H9 (cell line): ENCODE measurements around the gene MAP2K2. TPM values are rescaled to one million over a fixed set of nuclear protein-coding genes. Genes with fewer than 3 reads are reported as not detected.

Source experiments
- DNase-seq: peaks from one replicate; pipeline ENCODE4 v3.0.0-alpha.2; 2017
- H2AFZ ChIP-seq: one replicate; pipeline ENCODE4 v1.6.1; 2013; ENCODE audit warnings: mild to moderate bottlenecking, low read length, control low read depth, moderate library complexity
- H2AK5ac ChIP-seq: 2 replicates; pipeline ENCODE4 v1.6.1; 2013; ENCODE audit warnings: low read length, control low read depth, mixed read lengths; ENCODE audit not compliant: insufficient read length
- H2BK120ac ChIP-seq: one replicate; pipeline ENCODE4 v1.6.1; 2013; ENCODE audit warnings: low read depth, mild to moderate bottlenecking, low read length, control low read depth, inconsistent platforms; ENCODE audit not compliant: poor library complexity, severe bottlenecking
- H2BK12ac ChIP-seq: 2 replicates; pipeline ENCODE4 v1.6.1; 2013; ENCODE audit warnings: low read length, control low read depth, mixed read lengths, low read depth; ENCODE audit not compliant: insufficient read length
- H2BK15ac ChIP-seq: 2 replicates; pipeline ENCODE4 v1.6.1; 2013; ENCODE audit warnings: low read depth, low read length, control low read depth
- H2BK20ac ChIP-seq: one replicate; pipeline ENCODE4 v1.6.1; 2013; ENCODE audit warnings: low read depth, mild to moderate bottlenecking, low read length, control low read depth, inconsistent platforms; ENCODE audit not compliant: poor library complexity, severe bottlenecking
- H2BK5ac ChIP-seq: 2 replicates; pipeline ENCODE4 v1.6.1; 2013; ENCODE audit warnings: low read length, control low read depth, mixed read lengths; ENCODE audit not compliant: insufficient read length
- H3K14ac ChIP-seq: 2 replicates; pipeline ENCODE4 v1.6.1; 2013; ENCODE audit warnings: low read length, control low read depth; ENCODE audit not compliant: insufficient read depth
- H3K18ac ChIP-seq: 2 replicates; pipeline ENCODE4 v1.6.1; 2013; ENCODE audit warnings: low read depth, mild to moderate bottlenecking, mixed read lengths, low read length, control low read depth; ENCODE audit not compliant: insufficient read length
- H3K23ac ChIP-seq: 2 replicates; pipeline ENCODE4 v1.6.1; 2013; ENCODE audit warnings: low read length, control low read depth, mixed read lengths, low read depth; ENCODE audit not compliant: insufficient read length
- H3K23me2 ChIP-seq: 2 replicates; pipeline ENCODE4 v1.6.1; 2013; ENCODE audit warnings: low read depth, mild to moderate bottlenecking, mixed read lengths, low read length, control low read depth; ENCODE audit not compliant: insufficient read length, poor library complexity, severe bottlenecking
- H3K27ac ChIP-seq: 2 replicates; pipeline ENCODE4 v1.5.1; 2013; ENCODE audit warnings: low read length, control low read depth, mixed read lengths, low read depth; ENCODE audit not compliant: insufficient read length
- H3K27me3 ChIP-seq: 2 replicates; pipeline ENCODE4 v1.6.1; 2013; ENCODE audit warnings: low read length, control low read depth, inconsistent platforms; ENCODE audit not compliant: insufficient read depth
- H3K4ac ChIP-seq: 2 replicates; pipeline ENCODE4 v1.6.1; 2013; ENCODE audit warnings: low read depth, mild to moderate bottlenecking, control low read depth, inconsistent platforms, low read length, moderate library complexity
- H3K4me1 ChIP-seq: 2 replicates; pipeline ENCODE4 v1.6.1; 2013; ENCODE audit warnings: low read length, control low read depth, inconsistent platforms; ENCODE audit not compliant: insufficient read depth
- H3K4me2 ChIP-seq: 2 replicates; pipeline ENCODE4 v1.6.1; 2013; ENCODE audit warnings: low read length, control low read depth, mixed read lengths; ENCODE audit not compliant: insufficient read length, insufficient read depth
- H3K56ac ChIP-seq: 2 replicates; pipeline ENCODE4 v1.6.1; 2013; ENCODE audit warnings: low read depth, mild to moderate bottlenecking, mixed read lengths, low read length, control low read depth; ENCODE audit not compliant: insufficient read length
- H3K79me1 ChIP-seq: 2 replicates; pipeline ENCODE4 v1.6.1; 2013; ENCODE audit warnings: low read depth, mild to moderate bottlenecking, moderate library complexity, low read length, control low read depth, inconsistent platforms; ENCODE audit not compliant: insufficient read depth, poor library complexity, severe bottlenecking
- H3K79me2 ChIP-seq: 2 replicates; pipeline ENCODE4 v1.6.1; 2013; ENCODE audit warnings: low read length, control low read depth, inconsistent platforms; ENCODE audit not compliant: insufficient read depth
- H3K9ac ChIP-seq: 2 replicates; pipeline ENCODE4 v1.6.1; 2013; ENCODE audit warnings: low read length, control low read depth, mixed read lengths; ENCODE audit not compliant: insufficient read length; ENCODE audit errors: extremely low read depth
- H3K9me3 ChIP-seq: one replicate; pipeline ENCODE4 v1.6.1; 2013; ENCODE audit warnings: low read depth, low read length, inconsistent platforms; ENCODE audit not compliant: control insufficient read depth
- H3T11ph ChIP-seq: one replicate; pipeline ENCODE4 v1.6.1; 2013; ENCODE audit warnings: mild to moderate bottlenecking, low read length, control low read depth, inconsistent platforms
- H4K20me1 ChIP-seq: one replicate; pipeline ENCODE4 v1.6.1; 2013; ENCODE audit not compliant: control insufficient read depth, insufficient read length, insufficient read depth
- H4K5ac ChIP-seq: 2 replicates; pipeline ENCODE4 v1.6.1; 2013; ENCODE audit warnings: low read depth, mild to moderate bottlenecking, mixed read lengths, low read length, control low read depth; ENCODE audit not compliant: insufficient read length
- H4K8ac ChIP-seq: replicated peaks from 2 replicates; pipeline ENCODE4 v1.6.1; 2013; ENCODE audit warnings: low read length, control low read depth, mixed read lengths, low read depth; ENCODE audit not compliant: insufficient read length
- H4K91ac ChIP-seq: 2 replicates; pipeline ENCODE4 v1.6.1; 2013; ENCODE audit warnings: low read depth, mild to moderate bottlenecking, moderate library complexity, mixed read lengths, low read length, control low read depth; ENCODE audit not compliant: insufficient read length
- H3K27ac Mint-ChIP-seq, 3 experiments: 2 replicates in 2 of 3; 3 replicates in 1 of 3; pipeline ENCODE4 v1.8.0; 2020 to 2021; ENCODE audit warnings: mixed read lengths in 3 of 3, mild to moderate bottlenecking in 1 of 3, moderate library complexity in 1 of 3
- H3K27me3 Mint-ChIP-seq: 2 replicates; pipeline ENCODE4 v1.8.0; 2021; ENCODE audit warnings: low read depth, mild to moderate bottlenecking, moderate library complexity, mixed read lengths
- H3K36me3 Mint-ChIP-seq, 3 experiments: 2 replicates in 2 of 3; 3 replicates in 1 of 3; pipeline ENCODE4 v1.8.0; 2020 to 2021; ENCODE audit warnings: low read depth in 3 of 3, mixed read lengths in 3 of 3; ENCODE audit not compliant: insufficient read depth in 1 of 3
- H3K4me1 Mint-ChIP-seq, 2 experiments: 2 replicates each; pipeline ENCODE4 v1.8.0; 2020; ENCODE audit warnings: mixed read lengths in 2 of 2
- H3K4me3 Mint-ChIP-seq, 2 experiments: 2 replicates in 1 of 2; 3 replicates in 1 of 2; pipeline ENCODE4 v1.8.0; 2020 to 2021; ENCODE audit warnings: mild to moderate bottlenecking in 2 of 2, mixed read lengths in 2 of 2, moderate library complexity in 1 of 2
- H3K9me3 Mint-ChIP-seq, 2 experiments: 2 replicates in 1 of 2; 3 replicates in 1 of 2; pipeline ENCODE4 v1.8.0; 2020; ENCODE audit warnings: mild to moderate bottlenecking in 2 of 2, mixed read lengths in 2 of 2, moderate library complexity in 1 of 2
- WGBS: extraction: QIAGEN DNeasy Blood & Tissue Kit; methylation state at CpG from one replicate; pipeline ENCODE4 v1.1.7; 2013; ENCODE audit warnings: missing lambda C conversion rate, low lambda C conversion rate, mixed read lengths; ENCODE audit not compliant: insufficient read length; ENCODE audit errors: extremely low coverage; 5-methylcytosine and 5-hydroxymethylcytosine counted together
- total RNA-seq: library from RNA; stranded (reverse); gene quantifications from 2 replicates; pipeline ENCODE4 v1.2.1, GENCODE V29; 2021
- TF ChIP-seq, protein P1 (sequence below): fragments of 200-600 bp; sonication (generic); conservative IDR thresholded peaks from 3 replicates; pipeline ENCODE4 v1.8.0; 2021; ENCODE audit warnings: antibody characterized with exemption, mild to moderate bottlenecking

MAP2K2 gene
- total RNA-seq, 1 experiment from 2014 or later, result 167 TPM

DNA sequence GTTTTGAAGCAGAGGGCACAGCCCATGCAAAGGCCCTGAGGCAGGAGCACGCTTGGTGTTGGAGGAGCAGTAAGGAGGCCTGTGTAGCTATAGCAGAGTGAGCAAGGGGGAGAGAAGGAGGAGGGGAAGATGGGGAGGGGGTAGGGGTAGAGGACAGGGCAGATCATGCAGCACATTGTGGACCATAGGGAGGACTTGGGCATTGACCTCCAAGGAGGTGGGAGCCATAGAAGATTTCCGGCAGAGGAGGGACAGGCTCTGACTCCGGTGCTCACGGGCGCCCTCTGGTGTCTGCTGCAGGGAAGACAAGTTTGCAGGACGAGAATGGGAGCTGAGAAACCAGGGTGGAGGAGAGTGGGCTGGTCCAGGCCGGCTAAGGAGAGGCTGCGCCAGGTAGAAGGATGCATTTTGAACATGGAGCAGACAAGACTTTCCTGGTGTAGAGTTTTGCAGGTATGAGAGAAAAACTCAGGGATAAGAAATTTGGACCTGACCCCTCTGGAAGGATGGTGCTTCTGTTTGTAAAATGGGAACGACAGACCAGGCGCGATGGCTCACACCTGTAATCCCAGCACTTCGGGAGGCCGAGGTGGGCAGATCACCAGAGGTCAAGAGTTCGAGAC lies 15.8 kb upstream of the MAP2K2 start:
- Histone ChIP-seq H3K23ac (no peak overlapping the region), H2BK15ac (no peak overlapping the region), H2BK12ac (no peak overlapping the region), H3K79me2 (no peaks in the 10 kb centered on the region), H4K5ac (no peak overlapping the region), H3K27ac (no peak overlapping the region), H3K4me2 (no peak overlapping the region), H3K4me1 (no peaks in the 10 kb centered on the region; the same call in 1 of the 2 replicates), H3K23me2 (no peaks in the 10 kb centered on the region), H3T11ph (no peak overlapping the region), H2BK120ac (no peak overlapping the region), H3K56ac (no peak overlapping the region), H3K14ac (no peak overlapping the region), H4K91ac (no peak overlapping the region), H3K4ac (no peak overlapping the region), H3K18ac (no peak overlapping the region), H4K8ac (no peak overlapping the region), H3K9ac (no peak overlapping the region), H3K9me3 (no peaks in the 10 kb centered on the region), H2AK5ac (no peak overlapping the region), H2AFZ (no peak overlapping the region), H2BK20ac (no peak overlapping the region), H2BK5ac (no peak overlapping the region), H3K27me3 (no peaks in the 10 kb centered on the region), H4K20me1 (no peaks in the 10 kb centered on the region), H3K79me1 (no peaks in the 10 kb centered on the region)
- TF ChIP-seq, protein P1, sequence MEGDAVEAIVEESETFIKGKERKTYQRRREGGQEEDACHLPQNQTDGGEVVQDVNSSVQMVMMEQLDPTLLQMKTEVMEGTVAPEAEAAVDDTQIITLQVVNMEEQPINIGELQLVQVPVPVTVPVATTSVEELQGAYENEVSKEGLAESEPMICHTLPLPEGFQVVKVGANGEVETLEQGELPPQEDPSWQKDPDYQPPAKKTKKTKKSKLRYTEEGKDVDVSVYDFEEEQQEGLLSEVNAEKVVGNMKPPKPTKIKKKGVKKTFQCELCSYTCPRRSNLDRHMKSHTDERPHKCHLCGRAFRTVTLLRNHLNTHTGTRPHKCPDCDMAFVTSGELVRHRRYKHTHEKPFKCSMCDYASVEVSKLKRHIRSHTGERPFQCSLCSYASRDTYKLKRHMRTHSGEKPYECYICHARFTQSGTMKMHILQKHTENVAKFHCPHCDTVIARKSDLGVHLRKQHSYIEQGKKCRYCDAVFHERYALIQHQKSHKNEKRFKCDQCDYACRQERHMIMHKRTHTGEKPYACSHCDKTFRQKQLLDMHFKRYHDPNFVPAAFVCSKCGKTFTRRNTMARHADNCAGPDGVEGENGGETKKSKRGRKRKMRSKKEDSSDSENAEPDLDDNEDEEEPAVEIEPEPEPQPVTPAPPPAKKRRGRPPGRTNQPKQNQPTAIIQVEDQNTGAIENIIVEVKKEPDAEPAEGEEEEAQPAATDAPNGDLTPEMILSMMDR, result peak; percentile 82
- Mint-ChIP-seq H3K36me3 (no peaks in the 10 kb centered on the region), H3K27me3 (peaks cover 18% of the 10 kb centered on the region), H3K9me3 (no peaks in the 10 kb centered on the region), H3K27ac (no peak overlapping the region; a peak in 1 of 7 replicates), H3K4me3 (no peak overlapping the region), H3K4me1 (peaks cover 2 to 8% of the 10 kb centered on the region in 2 experiments; a peak in 3 of 4 replicates)
- peak; percentile 90 for DNase-seq
- no CpG with 5 or more reads among the region's 14 CpGs for WGBS
